HG02852 (cell line): Measurements from ENCODE around the gene KRT72.

Source experiments
- ATAC-seq: cut with Tn5 transposase; IDR thresholded peaks from one replicate; pipeline ENCODE4 v1.9.1; 2021; ENCODE audit warnings: mild to moderate bottlenecking, moderate library complexity; ENCODE audit not compliant: unreplicated experiment

KRT72 gene

DNA sequence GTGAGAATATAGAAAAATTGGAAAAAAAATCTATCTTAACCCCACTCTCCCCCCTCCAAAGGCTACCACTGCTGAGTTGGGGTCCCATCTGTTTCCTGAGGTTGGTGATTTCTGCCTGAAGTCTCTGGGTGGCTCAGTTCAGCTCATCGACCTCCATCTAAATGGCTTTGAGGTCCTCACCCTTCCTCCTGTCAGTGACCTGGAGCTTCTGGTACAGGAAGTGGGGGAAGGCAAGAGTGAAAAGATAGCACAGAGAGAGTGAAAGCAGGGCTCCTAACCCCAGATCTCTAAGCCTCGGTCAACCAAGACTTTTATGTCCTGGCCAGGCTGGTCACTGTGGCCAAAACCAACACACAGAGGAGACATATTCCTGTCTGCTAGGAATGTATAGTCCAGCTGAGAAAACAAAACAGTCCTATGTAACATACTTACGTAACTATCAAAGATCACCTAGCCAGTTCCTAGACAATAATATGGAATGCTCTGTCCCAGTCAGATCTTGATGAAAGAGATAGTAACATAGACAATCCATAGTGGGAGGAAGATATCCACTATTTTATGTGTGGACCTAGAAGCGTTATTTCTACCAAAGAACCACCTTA is 29.4 kb upstream of the KRT72 start:
- no peak for ATAC-seq

DNA sequence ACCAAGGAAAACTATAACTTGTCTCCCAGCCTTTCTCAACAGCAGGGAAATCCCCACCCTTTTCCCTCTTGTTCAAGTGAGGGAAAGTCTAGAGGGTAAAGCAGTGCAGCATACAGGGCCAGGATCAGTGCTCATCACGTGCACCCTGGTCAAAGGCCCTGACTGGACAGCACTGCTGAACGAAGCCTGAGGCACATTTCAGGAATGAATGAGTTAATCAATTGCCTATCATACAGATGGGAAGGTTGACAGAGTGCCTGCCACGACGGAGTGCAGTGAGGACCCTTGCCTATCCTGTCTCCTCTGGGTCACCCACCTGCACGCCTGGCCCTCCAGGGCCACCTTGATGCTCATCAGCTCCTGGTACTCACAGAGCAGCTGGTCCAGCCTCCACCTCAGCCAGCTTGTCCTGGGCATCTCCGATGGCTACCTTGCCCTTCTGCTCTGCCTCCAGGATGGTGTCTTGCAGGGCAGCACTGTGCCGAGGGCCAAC is 28.8 kb upstream of the KRT72 start:
- no peak for ATAC-seq

DNA sequence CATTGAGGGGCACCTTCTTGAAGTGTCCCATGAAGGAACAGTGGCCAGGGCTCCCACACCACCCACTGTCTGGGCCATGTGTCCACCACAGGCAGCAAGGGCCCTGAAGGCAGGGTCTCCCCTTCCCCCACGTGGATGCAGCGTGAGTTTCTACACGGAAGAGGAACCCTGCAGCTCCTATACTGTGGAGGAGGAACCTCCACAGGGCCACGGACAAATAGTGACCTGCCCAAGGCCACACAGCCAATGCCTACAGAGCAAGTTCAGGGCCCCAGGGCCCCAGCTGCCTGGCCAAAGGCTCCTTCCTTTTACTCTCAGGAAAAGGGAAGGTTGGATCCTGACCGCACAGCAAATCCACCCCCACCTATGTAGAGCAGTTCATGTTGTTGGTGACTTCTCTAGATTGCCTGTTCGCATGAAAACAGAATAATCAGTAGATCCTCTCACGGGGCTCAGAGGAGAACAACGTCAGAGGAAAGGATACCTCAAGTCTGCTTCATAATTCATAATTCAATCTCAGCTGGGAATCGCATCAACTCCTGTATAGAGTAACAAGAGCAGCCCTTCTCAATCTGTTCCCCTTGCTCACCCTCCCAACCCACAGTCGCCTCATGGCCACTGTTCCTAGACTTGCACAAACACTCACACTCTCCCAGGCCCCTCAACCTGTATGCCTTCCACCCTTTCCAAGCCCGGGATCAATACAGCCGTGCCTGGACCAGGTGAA is 28.2 kb upstream of the KRT72 start:
- no peak for ATAC-seq

DNA sequence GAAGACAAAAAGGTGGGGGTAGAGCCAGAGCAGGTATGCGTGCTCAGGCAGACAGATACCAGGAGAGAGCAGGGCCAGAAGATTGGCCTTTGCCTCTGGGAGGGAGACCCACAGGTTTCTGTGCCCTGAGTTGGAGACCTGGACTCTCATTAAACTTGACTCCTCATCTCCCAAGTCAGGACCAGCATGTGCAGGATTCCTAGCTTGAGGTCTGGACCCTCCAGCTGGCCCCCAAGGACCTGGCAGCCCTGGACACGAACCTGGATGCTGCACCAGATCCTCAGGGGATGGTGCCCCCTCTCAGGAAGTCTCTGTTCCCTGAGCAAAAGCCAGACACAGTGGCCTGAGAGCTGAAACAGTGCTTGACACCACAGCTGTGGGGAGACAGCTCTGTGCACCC is 27.6 kb upstream of the KRT72 start:
- no peak for ATAC-seq

DNA sequence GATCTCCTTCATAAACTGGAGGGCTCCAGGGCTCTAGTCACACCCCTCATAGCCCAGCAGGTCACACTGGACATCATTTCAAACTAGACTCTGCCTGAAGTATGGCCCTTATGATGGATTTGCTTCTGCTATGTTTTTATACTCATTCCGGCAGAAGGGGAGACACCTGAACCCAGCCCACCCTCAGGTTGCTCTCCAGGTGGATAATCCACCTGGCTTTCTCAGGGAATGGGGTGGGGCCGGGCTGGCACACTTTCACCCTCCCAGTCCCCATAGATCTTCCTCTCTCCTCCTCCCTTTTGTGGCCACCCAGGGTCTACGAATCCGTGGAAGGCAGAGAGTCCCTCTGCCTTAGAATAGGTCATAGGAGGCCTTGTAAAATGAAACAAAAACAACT is 26.8 kb upstream of the KRT72 start:
- no peak for ATAC-seq

DNA sequence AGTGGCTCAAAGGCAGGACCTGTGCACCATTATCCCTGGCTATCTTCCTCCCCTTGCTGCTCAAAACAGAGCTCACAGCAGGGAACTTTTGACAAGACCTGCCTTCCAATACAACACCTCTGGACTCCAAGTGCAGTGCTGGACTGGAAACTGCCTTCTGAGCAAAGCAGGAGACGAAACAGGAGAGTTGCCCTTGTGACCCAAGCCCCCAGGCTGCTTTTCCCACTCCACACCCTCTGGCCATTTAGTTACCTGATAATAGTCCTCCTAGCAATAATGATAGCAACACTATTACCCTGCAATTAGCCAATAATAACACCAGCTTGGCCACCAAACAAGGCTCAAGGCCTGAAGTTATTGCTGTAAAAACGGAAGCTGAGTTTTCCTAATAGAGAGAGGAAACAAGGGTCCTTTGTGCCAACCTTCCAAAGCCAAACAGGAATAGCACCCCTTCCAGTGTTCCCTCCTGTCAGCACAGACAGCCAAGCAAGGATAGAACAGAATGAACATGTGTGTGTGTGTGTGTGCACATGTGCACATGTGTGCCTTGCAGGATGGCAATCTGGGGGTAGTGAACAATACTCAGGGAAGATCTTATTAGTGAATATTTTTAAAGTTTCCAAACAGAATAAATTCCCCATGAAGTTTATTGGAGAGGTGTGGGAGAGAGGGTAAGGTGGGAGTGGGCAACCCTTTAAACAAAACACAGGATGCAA is 26.3 kb upstream of the KRT72 start:
- no peak for ATAC-seq

DNA sequence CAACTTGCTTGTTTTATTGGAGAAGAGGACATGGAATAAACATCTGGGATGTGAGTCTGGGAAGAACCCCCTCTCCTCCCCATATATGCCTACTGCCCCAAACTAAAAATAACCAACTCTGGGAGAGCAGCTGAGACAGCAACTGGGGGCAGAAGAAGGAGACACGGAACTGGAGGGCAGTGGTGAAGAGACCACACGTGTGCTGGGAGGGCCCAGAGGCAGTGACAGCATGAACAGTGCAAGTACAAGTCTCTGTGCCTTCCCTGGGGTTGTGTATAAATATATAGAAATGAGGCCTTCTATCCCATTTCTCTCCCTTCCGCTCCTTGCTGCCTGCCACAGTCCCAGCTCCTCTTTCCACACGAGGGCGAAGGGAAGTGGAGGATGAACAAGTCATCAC is 21.1 kb upstream of the KRT72 start:
- no peak for ATAC-seq

DNA sequence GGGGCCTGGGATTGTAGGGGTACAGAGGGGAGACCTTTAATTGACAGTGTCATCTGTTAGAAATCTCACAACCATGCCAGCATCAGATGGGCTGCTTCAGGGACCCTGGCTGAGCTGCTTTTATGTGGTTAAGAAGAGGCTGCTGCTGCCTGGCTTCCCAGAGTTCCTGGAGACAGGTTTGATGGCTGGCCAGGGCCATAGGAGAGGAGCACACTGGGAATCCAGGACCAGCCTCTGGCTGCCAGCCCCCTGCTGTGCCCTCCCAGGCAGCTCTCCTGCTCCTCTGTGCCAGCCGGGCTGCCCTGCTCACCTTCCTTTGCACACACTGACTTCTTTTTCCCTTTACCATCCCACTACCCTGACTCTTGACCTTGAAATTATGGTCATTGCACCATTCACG is 17.6 kb upstream of the KRT72 start:
- ATAC-seq: no peak

DNA sequence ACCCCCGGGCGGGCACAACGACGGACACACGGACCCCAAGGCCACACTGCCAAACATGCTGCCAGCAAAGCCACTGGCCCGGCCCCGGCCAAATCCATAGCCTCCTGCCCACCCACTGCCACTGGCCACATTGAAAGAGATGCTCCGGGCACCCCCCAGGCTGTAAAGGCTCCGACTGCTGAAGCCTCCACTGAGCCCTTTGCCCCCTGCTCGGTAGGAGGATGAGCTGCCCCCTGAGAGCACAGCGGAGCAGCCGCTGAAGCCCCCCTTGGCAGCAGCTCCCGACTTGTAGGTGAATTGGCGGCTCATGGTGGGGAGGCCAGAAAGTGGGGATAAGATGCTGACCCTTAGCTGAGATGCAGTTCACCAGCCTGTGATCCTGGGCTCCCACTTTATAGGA is 17.0 kb upstream of the KRT72 start, which contains the start of gene KRT73:
TSS of gene KRT73 (minus strand) at position 344 of the 400 bp plus-strand sequence. CDS start at position 309, 35 bp downstream.
- ATAC-seq: no peak

DNA sequence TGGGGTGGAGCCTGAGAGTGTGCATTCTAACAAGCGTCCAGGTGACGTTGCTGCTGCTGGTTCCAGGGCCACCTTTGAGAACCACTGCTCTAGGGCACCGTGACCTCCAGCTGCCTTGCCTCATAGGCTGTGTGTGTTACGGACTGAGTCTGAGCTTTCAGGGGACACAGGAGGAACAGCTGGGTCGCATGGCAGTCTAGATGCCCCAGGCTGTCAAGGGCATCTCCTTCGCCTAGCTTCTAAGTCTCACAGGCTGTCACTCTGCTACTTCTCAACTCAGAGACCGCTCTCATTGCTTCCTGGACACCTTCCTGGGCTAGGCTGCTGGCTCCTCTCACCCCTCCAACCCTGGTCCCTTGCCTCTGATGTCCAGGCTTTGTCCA is 16.1 kb upstream of the KRT72 start:
- no peak for ATAC-seq

DNA sequence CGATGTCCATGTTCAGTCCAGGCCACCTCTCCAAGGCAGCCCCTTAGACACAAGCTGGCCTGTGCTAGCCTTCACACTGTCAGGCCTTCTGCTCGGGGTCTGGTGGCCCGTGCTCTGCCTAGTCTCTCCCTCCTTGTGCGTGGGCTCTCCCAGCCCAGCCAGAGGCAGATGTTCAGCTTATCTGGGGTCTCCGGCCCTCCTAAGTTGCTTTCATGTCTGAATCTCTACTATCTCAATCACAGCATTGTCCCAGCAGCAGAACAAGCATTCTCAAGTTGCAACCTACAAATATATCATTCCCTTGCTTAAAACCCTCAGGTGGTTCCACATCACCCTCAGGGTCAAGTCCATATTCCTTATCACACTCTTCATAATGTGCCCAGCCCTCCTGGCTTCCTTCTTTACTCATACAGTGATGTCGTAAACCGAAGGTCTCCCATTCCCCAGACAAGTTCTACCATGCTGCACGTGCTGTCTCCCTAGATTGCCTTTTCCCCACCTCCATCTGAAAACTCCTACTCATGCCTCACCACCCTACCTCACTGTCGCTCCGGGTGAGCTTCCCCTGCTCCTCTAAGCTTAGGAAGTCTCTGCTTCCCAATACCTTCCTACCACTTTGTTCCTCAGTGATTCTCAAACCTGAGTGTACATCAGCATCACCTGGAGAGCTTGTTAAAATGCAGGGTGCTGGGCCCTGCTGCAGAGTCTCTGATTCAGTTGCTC is 15.6 kb upstream of the KRT72 start:
- no peak for ATAC-seq

DNA sequence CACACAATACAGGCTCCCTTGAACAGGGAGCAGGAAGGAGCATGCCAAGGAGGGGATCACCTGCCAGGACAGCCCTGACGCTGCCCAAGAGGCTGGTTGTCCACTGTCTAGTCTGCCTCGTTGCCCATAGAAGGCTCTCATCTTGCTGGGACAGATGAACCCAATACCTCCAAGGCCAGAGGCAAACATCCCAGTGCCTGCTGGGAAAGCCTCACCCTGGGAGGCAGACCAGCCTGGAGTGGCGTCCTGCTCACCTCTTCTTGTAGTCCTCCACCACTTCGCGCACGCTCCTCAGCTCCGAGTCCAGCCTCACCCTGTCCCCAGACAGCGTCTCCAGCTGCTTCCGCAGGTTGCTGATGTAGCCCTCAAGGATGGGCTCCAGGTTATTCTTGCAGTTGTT is 14.6 kb upstream of the KRT72 start:
- ATAC-seq: no peak

DNA sequence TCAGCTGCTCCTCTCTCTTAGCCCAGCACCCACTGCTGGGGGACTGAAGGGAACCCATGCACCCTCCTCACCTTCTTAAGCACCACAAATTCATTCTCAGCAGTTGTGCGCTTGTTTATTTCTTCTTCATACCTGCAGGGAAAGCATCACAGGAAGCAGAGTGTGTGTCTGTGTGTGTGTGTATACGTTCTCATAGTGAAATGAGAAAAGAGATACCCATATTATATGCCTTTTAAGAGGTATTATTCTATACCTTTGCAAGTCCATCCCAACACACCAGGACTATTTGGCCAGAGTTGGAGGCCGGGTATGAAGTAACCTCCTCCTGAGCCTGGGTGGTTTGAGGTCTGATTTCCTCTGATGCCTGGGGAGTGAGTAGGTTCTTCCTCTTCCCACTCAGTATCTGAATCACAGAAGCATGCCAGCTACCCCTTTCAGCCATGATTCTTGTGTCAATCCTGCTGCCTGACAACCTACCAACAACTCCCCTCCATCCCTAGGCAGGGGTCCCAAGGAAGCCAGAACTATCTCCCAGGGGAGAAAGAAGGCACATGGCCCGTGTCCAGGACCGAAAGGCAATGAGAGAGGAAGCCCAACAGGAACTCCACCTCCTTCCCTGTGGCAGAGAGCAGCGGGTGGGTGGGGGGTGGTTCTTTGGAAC is 14.1 kb upstream of the KRT72 start:
- no peak for ATAC-seq

DNA sequence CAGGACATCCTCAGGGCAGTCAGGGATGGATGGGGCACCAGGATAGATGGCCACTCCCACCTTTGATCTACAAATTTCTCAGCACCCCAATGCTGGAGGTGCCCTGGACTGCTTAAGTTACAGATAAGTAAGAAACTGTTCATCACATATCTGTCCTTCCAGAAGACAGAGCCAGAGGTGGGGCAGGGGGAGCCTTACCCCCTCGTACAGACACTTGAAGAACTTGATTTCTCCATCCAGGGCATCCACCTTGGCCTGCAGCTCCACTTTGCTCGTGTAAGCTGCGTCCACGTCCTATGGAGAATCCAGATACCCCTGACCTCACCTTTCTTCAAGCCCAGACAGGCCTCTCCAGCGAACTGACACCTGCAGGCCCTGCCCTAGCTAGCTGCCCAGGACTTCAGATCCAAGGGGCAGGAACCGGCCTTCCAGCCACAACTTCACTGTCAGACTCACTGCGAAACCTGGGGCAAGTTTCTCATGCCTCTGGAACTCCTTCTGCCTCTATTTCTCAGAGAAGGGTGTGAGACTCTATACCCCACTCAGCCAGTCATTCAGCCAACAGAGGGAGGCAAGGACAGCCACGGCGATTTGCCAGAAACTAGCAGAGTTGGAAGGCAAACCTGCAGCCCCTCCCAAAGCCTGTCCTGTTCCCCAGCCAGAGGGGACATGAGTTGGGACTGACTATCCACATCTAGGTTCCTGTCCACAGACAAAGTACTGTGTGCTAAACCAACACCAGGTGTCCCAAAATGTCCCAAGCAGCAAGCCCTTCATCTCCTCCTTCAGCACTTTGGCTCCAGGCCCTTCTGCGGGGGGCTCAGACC is 13.3 kb upstream of the KRT72 start:
- no peak for ATAC-seq

DNA sequence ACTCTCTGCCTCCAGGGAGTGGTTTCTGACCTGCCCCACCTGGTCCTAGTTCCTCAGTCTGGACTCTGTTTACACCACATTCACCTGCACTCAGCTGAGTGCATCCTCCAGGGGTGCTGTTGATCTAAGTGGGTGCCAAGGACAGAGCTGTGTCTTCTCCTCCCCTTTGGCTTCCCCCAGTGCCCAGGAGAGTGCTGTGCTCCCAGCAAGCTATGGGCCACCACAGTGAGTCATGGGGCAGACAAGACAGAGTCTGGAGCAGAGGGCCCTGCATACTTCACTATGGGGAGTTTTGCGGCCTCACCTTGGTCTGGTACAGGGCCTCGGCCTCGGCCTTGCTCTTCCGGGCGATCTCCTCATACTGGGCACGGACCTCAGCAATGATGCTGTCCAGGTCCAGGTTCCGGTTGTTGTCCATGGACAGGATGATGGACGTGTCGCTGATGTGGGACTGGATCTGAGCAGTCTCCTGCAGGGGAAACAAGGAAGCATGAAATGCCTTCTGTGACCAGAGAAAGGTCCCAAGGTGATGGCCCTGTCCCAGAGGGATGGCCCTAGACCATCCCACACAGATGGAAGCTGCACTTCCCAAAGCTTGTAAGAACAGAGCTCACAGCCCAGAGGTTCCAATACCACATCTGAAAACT is 12.2 kb upstream of the KRT72 start:
- ATAC-seq: no peak

DNA sequence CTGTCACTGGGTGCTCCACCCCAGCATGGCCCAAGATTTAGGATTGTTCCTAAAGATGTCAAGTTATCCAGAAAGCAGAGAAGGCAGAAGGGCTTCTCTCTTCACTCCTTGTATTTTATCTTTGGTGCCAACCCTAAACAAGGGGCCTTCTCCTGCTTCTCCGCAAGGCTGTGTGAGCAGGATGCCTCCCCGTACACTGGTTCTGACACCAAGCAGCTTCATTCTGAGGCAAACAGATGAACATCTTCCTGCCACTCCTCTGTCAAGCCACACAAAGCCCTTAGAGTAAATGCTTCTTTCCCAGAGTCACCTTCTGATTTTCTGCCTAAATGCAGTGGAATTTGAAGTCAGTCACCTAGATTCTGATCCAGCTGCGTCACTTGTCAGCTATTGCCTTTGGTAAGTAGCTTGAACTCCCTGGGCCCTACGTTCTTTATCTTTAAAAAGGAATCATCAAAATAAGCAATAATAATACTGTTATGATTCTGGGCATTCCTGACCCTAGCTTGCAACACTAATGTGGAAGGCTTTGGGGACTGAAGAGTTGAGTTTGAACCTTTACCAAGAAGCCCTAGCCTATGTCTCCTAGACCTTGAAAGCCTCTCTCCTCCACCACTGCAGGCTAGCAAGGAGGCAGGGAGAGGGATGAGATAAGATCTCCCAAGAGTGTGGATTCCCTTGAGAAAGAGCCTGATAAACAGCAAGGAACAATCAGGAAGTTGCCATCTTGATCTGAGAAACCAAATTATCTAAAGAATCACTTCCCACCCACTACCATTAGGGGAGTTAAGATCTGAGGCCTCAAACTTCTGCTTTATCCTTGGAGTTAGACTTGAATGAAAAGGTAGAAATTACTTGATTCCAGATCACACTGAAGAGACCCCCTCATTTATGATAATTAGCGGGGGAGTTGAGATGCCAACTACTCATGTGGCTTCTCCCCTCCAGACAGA is 11.4 kb upstream of the KRT72 start:
- ATAC-seq: no peak

DNA sequence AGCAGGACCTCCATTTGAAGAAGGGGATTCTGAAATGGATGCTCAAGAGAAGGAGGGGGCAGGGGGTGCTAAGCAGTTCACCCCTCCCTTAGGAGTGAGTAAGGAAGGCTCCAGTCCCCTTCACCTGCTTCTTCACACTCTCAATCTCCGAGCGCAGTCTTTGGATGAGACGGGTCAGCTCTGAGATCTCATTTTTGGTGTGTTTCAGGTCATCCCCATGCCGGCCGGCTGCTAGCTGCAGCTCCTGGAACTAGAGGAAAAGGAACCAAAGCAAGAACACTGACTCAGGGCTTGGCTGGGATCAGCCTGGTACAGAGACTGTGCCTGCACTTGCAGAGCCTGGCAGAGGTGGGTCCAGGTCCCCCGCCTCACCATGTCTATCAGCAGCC is 9.8 kb upstream of the KRT72 start:
- ATAC-seq: no peak

DNA sequence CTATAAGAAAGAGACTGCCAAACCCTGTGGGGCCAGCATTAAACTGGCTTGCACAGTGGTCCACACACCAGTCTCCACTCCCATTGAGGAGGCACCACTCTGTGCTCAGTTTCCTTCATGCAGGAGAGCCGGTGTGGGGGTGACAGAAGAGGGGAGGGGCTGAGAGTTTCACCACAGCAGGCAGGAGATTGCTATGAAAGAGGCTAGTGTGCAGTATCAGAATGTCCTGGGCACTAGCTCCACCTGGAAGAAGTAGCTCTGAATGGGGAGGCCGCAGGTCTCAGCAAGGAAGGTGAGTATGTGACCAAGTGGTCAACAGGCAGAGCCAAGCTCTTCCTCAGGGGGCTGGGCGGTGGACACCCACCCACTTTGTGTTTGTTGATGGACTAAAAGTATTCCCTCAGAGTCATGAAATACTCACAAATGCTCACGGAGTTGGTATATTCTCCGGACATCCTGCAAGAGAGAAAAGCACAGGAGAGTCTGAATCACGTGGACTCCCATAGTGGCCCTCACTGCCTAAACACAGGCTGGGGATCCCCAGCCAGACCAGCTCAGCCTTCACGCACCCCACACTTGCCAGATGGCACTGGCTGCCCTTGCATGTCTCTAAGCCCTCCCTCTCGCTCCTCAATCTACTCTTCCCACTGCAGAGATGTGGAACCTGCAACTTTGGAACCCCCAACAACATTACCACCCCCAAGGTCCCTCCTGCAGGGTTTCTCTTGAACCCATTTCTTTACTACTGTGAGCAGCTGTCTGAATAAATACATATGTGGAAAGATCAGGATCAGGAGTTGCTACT is 7.8 kb upstream of the KRT72 start:
- no peak for ATAC-seq
